CD1c-positive myeloid dendritic cell (primary cell): ENCODE data around the gene RAB24.
A peak's percentile ranks its signal among the peaks of the same experiment; 100 is the strongest.
"Not testable (repeated sequence)": the region's sequence is repeated elsewhere in the genome, so short reads cannot be mapped to it uniquely, and the experiment has no call there.

Experiments
- DNase-seq: peaks from one replicate; pipeline ENCODE4 v3.0.0-alpha.2; 2016; ENCODE audit errors: extremely low spot score

Gene RAB24

GRCh38 chr5:177303121-177303924, at the start of gene RAB24, which contains the start of gene PRELID1:
Gene RAB24, minus strand, starts transcription at chr5:177303719. Its CDS starts 431 bp downstream, at chr5:177303288.
Gene PRELID1, plus strand, starts transcription at chr5:177303799. Its CDS starts 187 bp downstream, at chr5:177303986.
- DNase-seq, result peak; percentile 93

DNA sequence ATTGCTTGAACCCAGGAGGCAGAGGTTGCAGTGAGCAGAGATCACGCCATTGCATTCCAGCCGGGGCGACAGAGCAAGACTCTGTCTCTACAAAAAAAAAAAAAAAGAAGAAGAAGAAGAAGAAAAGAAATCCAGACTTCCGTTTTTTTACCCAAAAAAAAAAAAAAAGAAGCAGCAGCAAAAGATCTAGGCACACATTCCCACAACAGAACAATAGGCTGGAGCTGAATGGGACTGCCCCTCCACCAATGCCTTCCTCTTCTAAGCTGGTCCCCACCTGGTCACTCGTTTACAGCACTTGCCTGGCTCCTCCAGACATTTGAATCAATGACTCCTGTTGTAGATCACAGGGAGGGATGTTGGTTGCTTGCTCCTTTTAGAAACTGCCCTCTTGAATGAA, 49.6 kb upstream of the RAB24 start:
- peak; percentile 33 for DNase-seq

GRCh38 chr5:177351392-177352329, 48.1 kb upstream of the RAB24 start, which contains the start of gene LMAN2:
Gene LMAN2, minus strand, starts transcription at chr5:177351668. Its CDS starts 21 bp downstream, at chr5:177351647.
- peak; percentile 97 for DNase-seq

GRCh38 chr5:177350776-177351391, 47.4 kb upstream of the RAB24 start:
- DNase-seq, result no peak

- no peak for DNase-seq
Measured at GRCh38 chr5:177349762-177350161, 46.2 kb upstream of the RAB24 start.

DNA sequence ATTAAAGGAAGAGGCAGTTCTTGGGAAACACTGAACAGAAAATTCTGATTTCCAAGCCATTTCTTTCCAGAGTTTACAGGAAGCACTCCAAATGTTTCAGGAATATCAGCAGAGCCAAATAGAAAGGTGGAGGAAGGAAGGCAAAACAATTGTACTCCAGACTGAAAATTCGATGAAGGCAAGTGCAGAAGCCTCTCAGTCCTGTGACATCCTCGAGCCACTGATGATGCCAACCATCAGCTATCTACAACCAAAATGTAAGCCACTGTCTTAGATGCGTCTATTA, 45.8 kb upstream of the RAB24 start:
- no peak for DNase-seq

GRCh38 chr5:177347699-177348098, 44.2 kb upstream of the RAB24 start:
- no peak for DNase-seq

GRCh38 chr5:177346820-177347219, 43.3 kb upstream of the RAB24 start:
- no peak for DNase-seq

- no peak for DNase-seq
Measured at GRCh38 chr5:177344891-177345290, 41.4 kb upstream of the RAB24 start.

DNA sequence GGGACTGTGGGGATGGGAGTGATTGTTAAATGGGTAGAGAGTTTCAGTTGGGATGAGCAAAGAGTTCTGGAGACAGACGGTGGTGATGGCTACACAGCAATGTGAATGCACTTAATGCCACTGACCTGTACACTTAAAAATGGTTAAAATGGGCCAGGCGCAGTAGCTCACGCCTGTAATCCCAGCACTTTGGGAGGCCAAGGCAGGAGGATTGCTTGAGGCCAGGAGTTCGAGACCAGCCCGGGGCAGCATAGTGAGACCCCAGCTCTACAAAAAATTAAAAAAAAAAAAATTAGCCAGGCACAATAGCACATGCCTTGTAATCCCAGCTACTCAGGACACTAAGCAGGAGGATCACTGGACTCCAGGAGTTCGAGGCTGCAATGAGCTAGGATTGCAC, 40.3 kb upstream of the RAB24 start:
- no peak for DNase-seq

GRCh38 chr5:177343000-177343399, 39.5 kb upstream of the RAB24 start:
- not testable (repeated sequence) for DNase-seq

- DNase-seq, result no peak
Measured at GRCh38 chr5:177339107-177339638, 35.7 kb upstream of the RAB24 start.

DNA sequence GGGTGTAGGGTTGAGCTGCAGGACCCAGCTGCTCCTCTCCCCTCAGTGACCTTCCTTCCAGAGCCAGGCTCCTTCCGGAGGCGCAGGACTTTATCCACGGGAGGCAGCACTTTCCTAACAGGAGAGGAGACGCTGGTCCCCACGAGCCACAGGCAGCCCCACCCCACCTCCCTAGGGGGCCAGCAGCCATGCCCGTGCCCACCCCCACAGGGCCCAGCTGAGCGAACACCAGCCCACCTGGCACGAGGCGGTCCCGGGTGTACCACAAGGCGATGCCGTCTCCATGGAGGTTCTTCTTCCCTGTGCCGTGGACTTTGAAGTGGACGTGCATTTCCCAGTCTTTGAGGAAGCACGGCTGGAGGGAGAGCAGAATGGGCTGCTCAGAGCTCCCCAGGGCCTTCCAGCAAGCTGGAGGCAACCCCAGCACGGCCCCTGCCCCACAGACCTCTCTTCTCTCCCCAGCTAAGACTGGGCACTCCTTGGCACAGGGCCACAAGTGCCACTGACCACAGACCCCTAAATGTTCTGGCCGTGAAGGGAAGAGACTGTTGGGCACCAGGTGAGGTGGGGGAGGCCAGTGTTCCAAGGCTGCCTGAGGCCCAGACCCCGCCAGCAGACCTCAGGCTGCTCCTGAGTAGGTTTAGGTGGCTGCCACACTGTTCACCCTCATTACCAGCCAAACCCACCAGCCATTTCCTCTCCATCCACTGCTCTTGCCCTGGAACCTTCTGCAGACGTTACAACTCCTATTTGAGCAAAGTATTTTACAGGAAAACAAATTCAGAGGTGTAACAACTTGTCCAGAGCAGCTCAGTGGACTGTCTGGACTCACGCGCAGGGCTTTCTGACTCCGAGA, 35.0 kb upstream of the RAB24 start:
- no peak for DNase-seq

- DNase-seq, result no peak
Measured at GRCh38 chr5:177336603-177337494, 33.3 kb upstream of the RAB24 start.

DNA sequence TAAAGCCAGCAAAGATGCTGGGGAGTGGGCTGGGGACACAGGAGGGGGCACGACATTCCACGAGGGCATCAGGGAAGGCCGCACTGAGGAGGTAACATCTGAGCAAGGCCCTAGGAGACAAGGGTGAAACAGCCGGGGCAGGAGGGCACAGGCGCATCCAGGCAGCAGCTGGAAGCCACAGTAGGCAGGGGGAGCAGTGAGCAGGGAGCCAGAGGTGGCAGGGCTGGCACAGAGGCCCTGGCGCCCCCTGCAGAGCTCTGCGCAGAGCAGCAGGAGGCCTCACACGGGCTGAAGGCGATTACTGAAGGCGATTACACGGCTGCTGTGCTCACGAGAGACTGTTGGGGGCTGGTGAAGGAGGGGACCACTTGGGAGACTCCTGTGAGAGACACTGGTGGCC, 32.6 kb upstream of the RAB24 start:
- peak; percentile 36 for DNase-seq

- DNase-seq, result no peak
Measured at GRCh38 chr5:177335701-177336065, 32.2 kb upstream of the RAB24 start.

GRCh38 chr5:177334781-177335700, 31.5 kb upstream of the RAB24 start:
- no peak for DNase-seq

GRCh38 chr5:177334155-177334551, 30.6 kb upstream of the RAB24 start:
- no peak for DNase-seq
